ENCODE results near the gene NUP153.
"Not testable (repeated sequence)": the region's sequence is repeated elsewhere in the genome, so short reads cannot be mapped to it uniquely, and the experiment has no call there.

NUP153 gene

DNA sequence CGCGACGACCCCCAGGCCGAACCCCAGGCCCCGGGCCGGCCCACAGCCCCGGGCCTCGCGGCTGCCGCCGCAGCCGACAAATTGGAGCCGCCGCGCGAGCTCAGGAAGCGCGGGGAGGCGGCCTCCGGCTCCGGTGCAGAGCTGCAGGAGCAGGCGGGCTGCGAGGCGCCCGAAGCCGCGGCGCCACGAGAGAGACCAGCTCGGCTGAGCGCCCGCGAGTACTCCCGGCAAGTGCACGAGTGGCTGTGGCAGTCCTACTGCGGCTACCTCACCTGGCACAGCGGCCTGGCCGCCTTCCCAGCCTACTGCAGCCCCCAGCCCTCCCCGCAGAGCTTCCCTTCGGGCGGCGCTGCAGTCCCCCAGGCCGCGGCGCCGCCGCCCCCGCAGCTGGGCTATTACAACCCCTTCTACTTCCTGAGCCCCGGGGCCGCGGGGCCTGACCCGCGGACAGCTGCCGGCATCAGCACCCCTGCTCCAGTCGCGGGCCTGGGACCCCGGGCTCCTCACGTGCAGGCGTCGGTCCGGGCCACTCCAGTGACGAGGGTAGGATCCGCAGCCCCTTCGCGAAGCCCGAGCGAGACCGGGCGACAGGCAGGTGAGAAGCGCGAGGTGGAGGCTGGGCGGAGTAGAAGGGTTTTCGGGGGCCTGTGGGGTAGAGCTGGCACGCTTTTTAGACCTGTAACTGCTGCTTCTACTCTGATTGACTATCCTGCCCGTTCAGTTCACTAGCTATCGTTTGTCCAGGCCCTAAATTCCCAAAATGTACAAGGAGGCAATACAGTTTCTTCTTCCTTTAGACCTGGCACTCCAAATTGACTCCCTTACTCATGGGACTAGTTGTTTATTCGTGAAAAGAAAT is 106.0 kb downstream of the NUP153 start:
- DNase-seq: peak; percentile 62

DNA sequence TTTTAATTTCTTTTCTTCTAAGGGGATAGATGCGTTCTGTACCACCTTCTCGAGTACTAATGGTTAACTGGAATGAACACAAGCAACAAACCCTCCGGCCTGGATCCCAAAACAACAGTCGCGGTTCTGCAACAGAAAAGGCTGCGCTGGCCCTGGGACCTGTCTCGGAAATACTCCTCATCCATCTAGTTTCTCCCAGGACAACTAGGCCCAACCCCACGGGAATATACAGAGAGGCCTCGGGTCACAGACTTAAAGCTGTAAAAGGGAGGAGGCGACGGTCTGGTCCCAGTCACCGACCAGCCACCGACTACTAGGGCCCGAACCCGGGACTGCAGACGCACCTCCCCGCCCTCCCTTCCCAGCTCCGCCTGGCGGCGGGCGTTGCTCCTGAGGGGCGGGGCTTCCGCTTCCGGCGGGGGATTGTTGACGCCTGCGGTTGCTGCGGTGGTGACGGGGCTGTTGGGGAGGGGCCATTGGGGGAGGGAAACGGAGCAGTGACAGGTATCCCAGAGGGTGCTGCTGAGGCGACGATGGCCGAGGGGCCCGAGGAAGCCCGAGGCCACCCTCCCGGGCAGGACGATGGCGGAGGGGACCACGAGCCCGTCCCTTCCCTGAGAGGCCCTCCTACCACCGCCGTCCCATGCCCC is 106.7 kb downstream of the NUP153 start, which contains the start of gene FAM8A1:
TSS of gene FAM8A1 (plus strand) at position 426 of the 650 bp plus-strand sequence. CDS start at position 534, 108 bp downstream.
- peak; percentile 89 for DNase-seq

DNA sequence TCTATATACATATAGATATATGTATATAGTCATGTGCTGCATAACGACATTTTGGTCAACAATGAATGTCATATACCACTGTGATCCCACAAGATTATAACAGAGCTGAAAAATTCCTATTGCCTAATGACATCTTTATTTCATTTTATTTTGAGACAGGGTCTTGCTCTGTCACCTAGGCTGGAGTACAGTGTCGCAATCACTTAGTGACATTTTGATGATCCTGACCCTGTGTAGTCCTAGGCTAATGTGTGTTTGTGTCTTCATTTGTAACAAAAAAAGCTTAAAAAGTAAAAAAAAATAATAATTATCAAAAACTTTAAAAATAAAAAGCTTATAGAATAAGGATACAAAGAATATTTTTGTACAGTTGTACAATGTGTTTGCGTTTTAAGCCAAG is 110.6 kb downstream of the NUP153 start:
- DNase-seq: no peak

DNA sequence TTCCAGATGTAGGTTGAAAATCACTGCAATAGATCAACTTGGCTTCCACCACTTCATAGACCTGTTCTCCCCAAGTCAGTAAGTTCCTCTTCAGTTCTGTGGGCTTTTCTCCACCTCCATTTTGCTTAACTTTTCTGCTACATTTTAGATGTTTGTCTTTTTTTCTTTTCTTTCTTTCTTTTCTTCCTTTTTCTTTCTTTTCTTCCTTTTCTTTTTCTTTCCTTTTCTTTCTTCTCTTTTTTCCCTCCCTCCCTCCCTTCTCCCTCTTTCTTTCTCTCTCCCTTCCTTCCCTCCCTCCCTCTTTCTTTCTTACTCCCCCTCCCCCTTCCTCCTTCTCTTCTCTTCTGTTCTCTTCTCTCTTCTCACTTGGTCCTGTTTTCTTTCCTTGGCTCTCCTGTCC is 113.5 kb downstream of the NUP153 start:
- DNase-seq: no peak

DNA sequence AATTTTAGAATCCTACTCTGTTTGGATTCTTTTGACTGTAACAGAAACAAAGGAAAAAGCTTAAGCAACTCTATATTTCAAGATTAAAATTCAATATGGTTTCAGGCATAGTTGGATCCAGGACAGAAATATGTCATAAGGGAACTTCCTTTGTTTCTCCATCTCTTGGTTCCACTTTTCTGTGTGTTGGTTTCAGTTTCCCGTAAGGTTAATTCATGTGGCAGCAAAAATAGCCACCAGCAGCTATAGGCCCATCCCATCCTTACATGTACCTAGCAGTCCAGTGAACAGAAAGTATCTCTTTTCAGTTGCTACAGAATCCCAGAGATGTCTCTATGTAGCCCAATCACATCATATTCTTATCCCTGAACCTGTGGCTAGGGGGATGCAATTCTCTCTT is 115.4 kb downstream of the NUP153 start:
- no peak for DNase-seq

DNA sequence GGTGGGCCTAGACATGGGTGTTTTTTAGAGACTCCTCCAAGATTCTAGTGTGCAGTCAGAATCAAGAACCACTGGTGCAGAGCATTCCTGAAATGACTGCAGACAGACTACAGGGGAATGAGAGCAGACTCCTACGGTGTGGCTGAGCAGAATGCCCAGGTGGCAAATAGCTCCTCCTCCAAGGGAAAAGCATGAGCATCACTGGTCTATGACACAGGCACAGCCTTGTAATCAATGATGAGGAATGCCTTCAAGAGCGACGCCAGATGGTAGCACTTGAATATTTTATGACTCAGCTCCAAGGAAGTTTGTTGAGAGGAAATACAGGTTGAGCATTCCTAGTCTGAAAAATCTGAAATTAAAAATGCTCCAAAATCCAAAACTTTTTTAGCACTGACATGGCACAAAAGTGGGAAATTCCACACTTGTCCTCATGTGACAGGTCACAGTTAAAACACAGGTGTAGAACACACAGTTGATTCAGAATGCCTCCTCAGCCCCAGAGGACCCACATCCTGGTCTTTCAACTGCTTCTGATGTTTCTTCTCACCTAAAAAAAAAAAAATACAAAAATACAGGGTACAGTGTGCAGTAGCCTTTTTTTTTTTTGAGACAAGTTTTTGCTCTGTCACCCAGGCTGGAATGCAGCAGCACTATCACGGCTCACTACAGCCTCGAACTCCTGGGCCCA is 117.2 kb downstream of the NUP153 start:
- no peak for DNase-seq

DNA sequence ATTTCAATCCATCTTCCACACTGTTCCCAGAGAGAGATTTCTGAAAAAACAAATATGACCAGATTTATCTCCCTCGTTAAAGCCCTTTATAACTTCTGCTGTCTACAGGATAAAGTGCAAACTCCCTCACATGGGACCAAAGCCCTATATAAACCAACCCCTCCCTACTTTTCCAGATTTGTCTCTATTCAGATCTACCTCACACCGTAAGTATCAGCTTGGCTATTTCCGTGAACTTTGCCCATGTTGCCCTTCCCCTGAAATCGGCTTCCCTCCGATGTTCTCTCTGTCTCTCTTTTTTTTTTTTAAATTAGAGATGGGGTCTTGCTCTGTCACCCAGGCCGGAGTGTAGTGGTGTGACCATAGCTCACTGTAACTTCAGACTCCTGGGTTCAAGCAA is 118.7 kb downstream of the NUP153 start:
- DNase-seq: no peak

DNA sequence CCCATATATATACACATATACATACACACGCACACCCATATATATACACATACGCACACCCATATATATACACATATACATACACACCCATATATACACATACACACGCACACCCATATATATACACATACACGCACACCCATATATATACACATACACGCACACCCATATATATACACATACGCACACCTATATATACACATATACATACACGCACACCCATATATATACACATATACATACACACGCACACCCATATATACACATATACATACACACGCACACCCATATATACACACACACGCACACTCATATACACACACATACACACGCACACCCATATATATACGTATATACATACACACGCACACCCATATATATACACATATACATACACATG is 120.1 kb downstream of the NUP153 start:
- DNase-seq: not testable (repeated sequence)

DNA sequence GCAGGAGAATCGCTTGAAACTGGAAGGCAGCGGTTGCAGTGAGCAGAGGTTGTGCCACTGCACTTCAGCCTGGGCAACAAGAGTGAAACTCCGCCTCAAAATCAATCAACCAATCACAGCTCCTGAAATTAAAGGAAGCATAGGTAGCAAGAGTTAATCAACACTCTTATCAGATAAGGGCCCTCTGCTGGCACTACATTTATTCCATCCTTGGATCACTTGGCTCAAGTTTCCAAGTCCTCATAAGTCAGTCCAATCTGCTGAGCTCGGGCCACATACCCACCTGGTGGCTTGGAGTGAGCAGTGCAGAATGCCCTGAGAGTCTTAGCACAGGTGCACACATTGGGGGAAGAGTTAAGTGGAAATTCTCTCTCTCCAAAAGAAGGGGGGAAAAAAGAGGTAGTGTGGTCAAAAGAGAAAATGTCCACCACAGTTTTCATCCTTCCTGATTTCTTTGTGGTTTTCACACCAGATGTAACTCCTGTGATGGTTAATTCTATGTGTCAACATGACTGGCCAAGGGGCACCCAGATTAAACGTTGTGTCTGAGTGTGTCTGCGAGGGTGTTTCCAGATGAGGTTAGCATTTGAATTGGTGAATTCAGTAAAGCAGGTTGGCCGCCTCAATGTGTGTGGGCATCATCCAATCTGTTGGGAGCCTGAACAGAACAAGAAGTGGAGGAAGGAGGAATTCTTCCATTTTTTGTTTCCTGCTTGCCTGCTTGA is 120.8 kb downstream of the NUP153 start:
- no peak for DNase-seq

DNA sequence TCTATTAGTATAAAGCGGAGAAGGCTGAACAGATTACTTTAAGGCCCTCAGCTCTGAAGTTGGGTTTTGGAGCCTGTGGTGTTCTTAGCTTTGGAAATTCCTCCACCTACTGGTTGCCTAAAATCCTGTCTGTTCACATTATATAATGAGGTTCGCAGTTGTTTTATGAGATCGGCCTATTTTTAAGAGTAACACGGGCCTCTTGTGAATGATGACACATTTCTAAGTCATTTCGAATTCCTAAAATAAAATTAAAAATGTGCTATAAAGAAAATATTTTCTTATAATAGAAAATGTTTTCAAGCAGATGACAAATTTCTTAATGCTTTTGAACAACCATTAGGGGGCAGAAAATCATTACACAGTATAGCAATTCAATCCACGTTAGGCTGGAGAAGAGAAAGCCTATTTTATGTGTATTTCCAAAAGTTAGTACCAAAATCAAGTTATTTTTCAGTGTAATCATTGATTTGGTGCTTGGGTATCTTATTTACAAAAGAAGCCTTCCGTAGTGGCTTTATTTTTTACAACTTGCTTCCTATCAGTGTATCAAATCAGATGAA is 122.4 kb downstream of the NUP153 start:
- DNase-seq: peak; percentile 84

DNA sequence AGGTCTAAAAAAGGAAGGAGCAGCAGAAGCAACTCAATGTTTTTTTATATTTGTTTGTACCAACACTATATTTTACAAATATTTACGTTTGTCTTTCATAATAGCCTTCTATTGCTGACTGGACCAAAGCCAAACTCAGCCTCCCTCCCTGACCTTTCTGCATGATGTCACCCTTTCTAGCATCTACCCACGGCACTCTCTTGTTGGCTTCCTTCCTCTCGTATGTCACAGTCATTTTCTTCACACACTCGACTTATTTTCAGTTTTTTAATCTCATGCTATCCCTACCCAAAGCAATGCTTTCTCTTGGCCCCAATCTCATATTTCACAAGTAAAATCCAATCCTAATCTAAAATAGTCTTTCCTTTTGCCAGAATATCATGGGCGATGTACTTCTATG is 122.9 kb downstream of the NUP153 start:
- DNase-seq: no peak

DNA sequence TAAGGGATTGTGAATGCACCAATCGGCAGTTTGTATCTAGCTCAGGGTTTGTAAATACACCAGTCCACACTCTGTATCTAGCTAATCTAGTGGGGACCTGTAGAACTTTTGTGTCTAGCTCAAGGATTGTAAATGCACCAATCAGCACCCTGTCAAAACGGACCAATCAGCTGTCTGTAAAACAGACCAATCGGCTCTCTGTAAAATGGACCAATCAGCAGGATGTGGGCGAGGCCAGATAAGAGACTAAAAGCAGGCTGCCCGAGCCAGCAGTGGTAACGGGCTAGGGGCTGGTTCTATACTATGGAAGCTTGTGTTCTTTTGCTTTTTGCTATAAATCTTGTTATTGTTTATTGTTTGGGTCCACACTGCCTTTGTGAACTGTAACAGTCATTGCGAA is 125.4 kb downstream of the NUP153 start:
- DNase-seq: not testable (repeated sequence)

DNA sequence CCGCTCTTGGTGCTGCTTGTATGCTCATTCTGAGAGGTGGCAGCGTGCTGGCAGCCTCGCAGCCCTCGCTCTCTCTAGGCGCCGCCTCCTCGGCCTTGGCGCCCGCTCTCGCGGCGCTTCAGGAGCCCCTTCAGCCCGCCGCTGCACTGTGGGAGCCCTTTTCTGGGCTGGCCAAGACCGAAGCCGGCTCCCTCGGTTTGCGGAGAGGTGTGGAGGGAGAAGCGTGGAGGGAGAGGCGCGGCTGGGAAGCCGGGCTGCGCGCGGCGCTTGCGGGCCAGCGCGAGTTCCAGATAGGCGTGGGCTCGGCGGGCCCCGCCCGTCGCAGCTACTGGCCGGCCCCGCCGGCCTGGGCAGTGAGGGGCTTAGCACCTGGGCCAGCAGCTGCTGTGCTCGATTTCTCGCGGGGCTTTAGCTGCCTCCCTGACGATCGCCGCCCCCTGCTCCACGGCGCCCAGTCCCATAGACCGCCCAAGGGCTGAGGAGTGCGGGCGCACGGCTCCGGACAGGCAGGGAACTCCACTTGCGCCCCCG is 126.1 kb downstream of the NUP153 start:
- no peak for DNase-seq

DNA sequence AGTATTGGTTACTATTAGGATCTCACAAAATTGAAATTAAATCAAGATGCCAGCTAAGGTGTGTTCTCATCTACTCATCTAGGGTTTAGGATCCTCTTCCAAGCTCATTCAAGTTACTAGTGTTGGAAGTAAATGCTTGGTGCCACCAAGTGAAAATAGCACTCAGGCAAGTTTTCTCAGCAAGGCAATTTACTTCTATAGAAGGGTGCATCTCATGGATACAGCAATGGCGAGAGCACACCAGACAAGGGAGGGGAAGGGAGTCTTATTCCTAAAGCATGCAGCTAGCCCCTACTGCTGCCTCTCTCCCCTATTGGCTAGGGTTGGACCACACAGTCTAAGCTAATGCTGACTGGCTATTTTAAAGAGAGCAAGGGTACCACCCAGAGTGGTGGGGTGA is 129.7 kb downstream of the NUP153 start:
- DNase-seq: no peak

DNA sequence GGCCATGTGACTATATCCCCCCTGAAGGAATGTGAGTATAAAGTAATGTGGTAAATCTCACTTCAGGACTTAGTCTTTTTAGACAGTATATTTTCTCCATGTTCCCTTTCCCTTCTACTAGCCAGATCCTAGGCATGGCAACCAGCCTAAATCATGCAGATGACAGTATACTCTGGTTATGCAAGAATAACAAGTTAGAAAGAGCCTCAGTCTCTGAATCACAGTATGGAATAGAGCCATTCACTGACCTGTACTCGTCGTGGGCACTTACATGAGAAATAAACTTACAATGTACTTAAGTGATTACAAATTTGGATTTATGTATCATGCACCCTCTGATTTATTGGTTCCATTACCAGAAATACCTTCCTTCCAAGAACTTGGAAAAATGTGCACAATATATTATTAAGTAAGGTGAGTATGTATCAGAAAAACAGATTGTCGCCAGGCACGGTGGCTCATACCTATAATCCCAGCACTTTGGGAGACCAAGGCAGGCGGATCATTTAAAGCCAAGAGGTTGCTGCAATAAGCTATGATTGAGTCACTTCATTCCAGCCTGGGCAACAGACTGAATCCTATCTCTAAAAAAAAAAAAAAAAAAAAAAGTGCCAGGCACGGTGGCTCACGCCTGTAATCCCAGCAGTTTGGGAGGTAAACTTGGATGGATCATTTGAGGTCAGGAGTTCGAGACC is 131.7 kb downstream of the NUP153 start:
- no peak for DNase-seq

DNA sequence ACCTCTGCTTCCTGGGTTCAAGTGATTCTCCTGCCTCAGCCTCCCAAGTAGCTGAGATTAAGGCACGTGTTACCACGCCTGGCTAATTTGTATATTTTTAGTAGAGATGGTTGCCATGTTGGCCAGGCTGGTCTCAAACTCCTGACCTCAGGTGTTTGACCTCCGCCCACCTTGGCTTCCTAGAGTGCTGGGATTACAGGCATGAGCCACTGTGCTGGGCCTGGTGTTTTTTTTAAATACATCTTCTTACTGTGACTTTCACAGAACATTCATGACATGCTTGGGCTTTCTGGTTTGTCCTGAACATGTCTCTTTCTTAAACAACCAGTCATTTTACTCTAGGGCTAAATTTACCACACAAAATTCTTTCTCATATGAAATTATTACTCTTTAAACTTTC is 141.3 kb downstream of the NUP153 start:
- no peak for DNase-seq
